ENCODE data around the gene ACTR5. TPM values are rescaled to one million over a fixed set of nuclear protein-coding genes. Genes with fewer than 3 reads are reported as not detected.

ACTR5 gene
- polyA plus RNA-seq, 1 donor from 2014 or later = 23.3 TPM

- no peaks in the 10 kb centered on the region for H3K9me3 ChIP-seq (ENCODE audit: low read length)
- peak overlapping the region; percentile 99 for H3K4me3 ChIP-seq (ENCODE audit: low read length)
- peaks cover 8% of the 10 kb centered on the region for H3F3A ChIP-seq (ENCODE audit: insufficient read depth, low read length, poor library complexity, severe bottlenecking)
- no peak for TF ChIP-seq EZH2 (IDR thresholded peaks at IDR 0.05; ENCODE audit: borderline replicate concordance, insufficient read depth, low read length, poor library complexity, severe bottlenecking)
- peak; percentile 34 for TF ChIP-seq EP300 (conservative IDR thresholded peaks at IDR 0.05; ENCODE audit: poor library complexity, severe bottlenecking)
- peak; percentile 67 for TF ChIP-seq CTCF (IDR thresholded peaks at IDR 0.05; ENCODE audit: poor library complexity, severe bottlenecking)
- TF ChIP-seq RAD21 (conservative IDR thresholded peaks at IDR 0.05) = peak; percentile 64
- TF ChIP-seq MXI1 (conservative IDR thresholded peaks at IDR 0.05; ENCODE audit: poor library complexity, severe bottlenecking) = peak; percentile 65
- peak; percentile 68 for TF ChIP-seq SMC3 (conservative IDR thresholded peaks at IDR 0.05; ENCODE audit: poor library complexity)
- no peak for TF ChIP-seq POLR2AphosphoS5 (IDR thresholded peaks at IDR 0.05)
- H3K36me3 ChIP-seq (ENCODE audit: insufficient read depth, low read length) = no peaks in the 10 kb centered on the region
- H3K9ac ChIP-seq (ENCODE audit: low read length) = peak overlapping the region; percentile 100
- H2AFZ ChIP-seq (ENCODE audit: low read depth, low read length) = no peak overlapping the region
- peak overlapping the region; percentile 99 for H3K27ac ChIP-seq (ENCODE audit: low read length)
- peak overlapping the region; percentile 94 for H3K4me2 ChIP-seq (ENCODE audit: low read length)
- peaks cover 29% of the 10 kb centered on the region for H3K27me3 ChIP-seq (ENCODE audit: insufficient read depth, low read depth, low read length)
- H4K20me1 ChIP-seq (ENCODE audit: insufficient read depth) = no peaks in the 10 kb centered on the region
- peaks cover 94% of the 10 kb centered on the region for H3K79me2 ChIP-seq (replicated peaks; ENCODE audit: insufficient read depth, low read length)
- no peaks in the 10 kb centered on the region for H3K9me2 ChIP-seq (ENCODE audit: insufficient read depth, low read length)
Measured at GRCh38 chr20:38725148-38725901, 22.9 kb upstream of the ACTR5 start.

DNA sequence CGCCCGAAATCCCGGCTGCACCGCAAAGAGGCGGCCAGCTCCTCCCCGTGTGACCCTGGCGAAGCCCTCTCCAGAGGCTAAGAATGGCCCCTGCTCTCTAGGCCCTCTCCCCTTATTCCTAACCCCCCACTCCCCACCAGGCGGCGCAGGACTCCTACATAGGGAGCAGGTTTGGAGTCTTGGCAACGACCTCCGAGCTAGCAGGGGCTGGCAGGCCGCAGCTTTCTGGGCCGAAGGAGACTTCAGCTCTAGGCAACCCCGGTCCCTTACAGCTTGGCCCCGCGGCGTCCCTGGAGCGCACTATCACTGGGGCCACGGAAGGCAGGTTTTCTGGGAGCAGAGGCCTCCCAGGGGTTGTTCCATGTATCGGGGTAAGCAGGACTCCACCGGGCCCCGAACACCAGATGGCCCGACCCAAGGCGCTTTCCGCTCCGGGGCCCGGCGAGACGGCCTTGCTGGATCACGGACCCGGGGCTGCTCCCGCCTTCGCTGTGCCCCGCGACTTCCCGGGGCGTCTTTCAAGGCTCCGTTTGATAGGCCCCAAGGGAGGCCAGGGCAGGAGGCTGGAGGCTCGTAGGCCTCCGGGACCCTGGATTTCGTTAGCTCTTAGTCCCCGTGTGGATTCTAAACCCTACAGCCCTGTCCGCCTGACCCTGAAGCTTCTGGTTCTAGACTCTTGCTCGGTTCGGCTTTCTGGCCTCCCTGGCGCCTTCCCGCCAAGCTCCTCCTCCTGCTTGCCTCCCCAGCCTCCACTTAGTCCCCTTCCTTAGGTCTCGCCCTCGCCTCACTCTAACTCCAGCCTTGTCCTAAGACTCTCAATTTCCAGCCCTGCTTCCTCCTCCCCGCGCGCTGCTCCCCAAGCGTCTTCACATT lies 22.1 kb upstream of the ACTR5 start:
- H3K9me3 ChIP-seq (ENCODE audit: low read length) = no peaks in the 10 kb centered on the region
- H3K27ac ChIP-seq (ENCODE audit: low read length) = peak overlapping the region; percentile 99
- H3F3A ChIP-seq (ENCODE audit: insufficient read depth, low read length, poor library complexity, severe bottlenecking) = peaks cover 8% of the 10 kb centered on the region
- H3K9ac ChIP-seq (ENCODE audit: low read length) = peak overlapping the region; percentile 100
- H3K79me2 ChIP-seq (replicated peaks; ENCODE audit: insufficient read depth, low read length) = peaks cover 94% of the 10 kb centered on the region
- H3K36me3 ChIP-seq (ENCODE audit: insufficient read depth, low read length) = no peaks in the 10 kb centered on the region
- H4K20me1 ChIP-seq (ENCODE audit: insufficient read depth) = no peaks in the 10 kb centered on the region
- peak overlapping the region; percentile 99 for H3K4me3 ChIP-seq (ENCODE audit: low read length)
- no peaks in the 10 kb centered on the region for H3K9me2 ChIP-seq (ENCODE audit: insufficient read depth, low read length)
- peak overlapping the region; percentile 94 for H3K4me2 ChIP-seq (ENCODE audit: low read length)
- TF ChIP-seq TAF1 (IDR thresholded peaks at IDR 0.05; ENCODE audit: low read depth) = peak; percentile 54
- peak; percentile 64 for TF ChIP-seq RAD21 (conservative IDR thresholded peaks at IDR 0.05)
- TF ChIP-seq CTCF (IDR thresholded peaks at IDR 0.05; ENCODE audit: poor library complexity, severe bottlenecking) = peak; percentile 82
- no peak for TF ChIP-seq POLR2AphosphoS5 (IDR thresholded peaks at IDR 0.05)
- no peak for TF ChIP-seq EP300 (conservative IDR thresholded peaks at IDR 0.05; ENCODE audit: poor library complexity, severe bottlenecking)
- TF ChIP-seq EZH2 (IDR thresholded peaks at IDR 0.05; ENCODE audit: borderline replicate concordance, insufficient read depth, low read length, poor library complexity, severe bottlenecking) = no peak
- TF ChIP-seq REST (IDR thresholded peaks at IDR 0.05; ENCODE audit: borderline replicate concordance) = no peak
- peak; percentile 81 for TF ChIP-seq SMC3 (conservative IDR thresholded peaks at IDR 0.05; ENCODE audit: poor library complexity)
- no peak for TF ChIP-seq MXI1 (conservative IDR thresholded peaks at IDR 0.05; ENCODE audit: poor library complexity, severe bottlenecking)
- H3K27me3 ChIP-seq (ENCODE audit: insufficient read depth, low read depth, low read length) = peaks cover 38% of the 10 kb centered on the region
- H2AFZ ChIP-seq (ENCODE audit: low read depth, low read length) = peak overlapping the region; percentile 5

Data from neural cell (in vitro differentiated cells).